KMS-11 (cell line): ENCODE measurements around the gene NCAPD2.

Experiments used
- H2AFZ ChIP-seq: fragments of 200-600 bp; sonication (generic); 2 replicates; pipeline ENCODE4 v1.6.1; 2016; ENCODE audit warnings: antibody characterized with exemption, mixed run types, low read depth
- H3K27ac ChIP-seq: fragments of 200-600 bp; sonication (generic); 2 replicates; pipeline ENCODE4 v1.6.1; 2016; ENCODE audit warnings: mild to moderate bottlenecking, mixed run types
- H3K27me3 ChIP-seq: fragments of 200-600 bp; sonication (generic); 2 replicates; pipeline ENCODE4 v1.6.1; 2017; ENCODE audit warnings: mild to moderate bottlenecking, low read depth, mixed run types, moderate library complexity; ENCODE audit not compliant: insufficient read depth
- H3K36me3 ChIP-seq: fragments of 200-600 bp; sonication (generic); 2 replicates; pipeline ENCODE4 v1.6.1; 2017; ENCODE audit warnings: mild to moderate bottlenecking, mixed run types; ENCODE audit not compliant: insufficient read depth
- H3K4me1 ChIP-seq: fragments of 200-600 bp; sonication (generic); 2 replicates; pipeline ENCODE4 v1.6.1; 2016; ENCODE audit warnings: mild to moderate bottlenecking, low read depth, mixed run types; ENCODE audit not compliant: poor library complexity, severe bottlenecking
- H3K4me2 ChIP-seq: fragments of 200-600 bp; sonication (generic); 2 replicates; pipeline ENCODE4 v1.7.0; 2016; ENCODE audit warnings: mild to moderate bottlenecking, mixed run types
- H3K4me3 ChIP-seq: fragments of 200-600 bp; sonication (generic); IDR thresholded peaks from 2 replicates; pipeline ENCODE4 v1.6.1; 2017; ENCODE audit warnings: low read depth, low read length, mixed read lengths; ENCODE audit not compliant: insufficient read depth
- H3K79me2 ChIP-seq: fragments of 200-600 bp; sonication (generic); 2 replicates; pipeline ENCODE4 v1.6.1; 2016; ENCODE audit warnings: low read depth, mixed run types; ENCODE audit not compliant: insufficient read depth
- H3K9ac ChIP-seq: fragments of 200-600 bp; sonication (generic); 2 replicates; pipeline ENCODE4 v1.6.1; 2016; ENCODE audit warnings: mild to moderate bottlenecking, mixed run types
- H4K20me1 ChIP-seq: fragments of 200-600 bp; sonication (generic); 2 replicates; pipeline ENCODE4 v1.6.1; 2016; ENCODE audit warnings: mild to moderate bottlenecking, mixed run types; ENCODE audit not compliant: insufficient read depth
- CTCF ChIP-seq: fragments of 200-600 bp; sonication (generic); conservative IDR thresholded peaks from 2 replicates; pipeline ENCODE4 v1.6.1; 2017; ENCODE audit warnings: low read depth, mild to moderate bottlenecking, antibody characterized with exemption, low read length, moderate library complexity, mixed read lengths

The NCAPD2 gene

GRCh38 chr12:6450869-6451347, 43.0 kb upstream of the NCAPD2 start:
- Histone ChIP-seq H3K27ac (peak overlapping the region; percentile 92), H3K4me1 (peaks cover 46% of the 10 kb centered on the region), H3K9ac (peak overlapping the region; percentile 97), H3K79me2 (peaks cover 12% of the 10 kb centered on the region; the same call in 1 of the 2 replicates), H3K4me3 (no peak overlapping the region), H2AFZ (peak overlapping the region; percentile 48), H3K4me2 (peak overlapping the region; percentile 55), H3K27me3 (no peaks in the 10 kb centered on the region), H3K36me3 (no peaks in the 10 kb centered on the region), H4K20me1 (no peaks in the 10 kb centered on the region)
- TF ChIP-seq CTCF, result no peak

- no peaks in the 10 kb centered on the region for H3K36me3 ChIP-seq
- H3K9ac ChIP-seq, result peak within 1 kb of the TSS; percentile 97
- H3K4me1 ChIP-seq, result peaks cover 39% of the 10 kb centered on the region
- H3K27ac ChIP-seq, result peak within 1 kb of the TSS; percentile 92
- peak within 1 kb of the TSS; percentile 55 for H3K4me2 ChIP-seq
- peaks cover 12% of the 10 kb centered on the region; the same call in 1 of the 2 replicates for H3K79me2 ChIP-seq
- peak within 1 kb of the TSS; percentile 48 for H2AFZ ChIP-seq
- H4K20me1 ChIP-seq, result no peaks in the 10 kb centered on the region
- no peak for TF ChIP-seq CTCF
- no peaks in the 10 kb centered on the region for H3K27me3 ChIP-seq
- no peak within 1 kb of the TSS for H3K4me3 ChIP-seq
These were observed 42.3 kb upstream of the NCAPD2 start, which contains the start of gene TAPBPL for GRCh38 chr12:6451348-6452244. Gene TAPBPL, plus strand, starts transcription at chr12:6452042. Its CDS starts 207 bp downstream, at chr12:6452249.

GRCh38 chr12:6452245-6452943, 41.5 kb upstream of the NCAPD2 start:
- Histone ChIP-seq H3K79me2 (peaks cover 12% of the 10 kb centered on the region; the same call in 1 of the 2 replicates), H2AFZ (peak overlapping the region; percentile 48), H3K36me3 (no peaks in the 10 kb centered on the region), H3K4me1 (peaks cover 31% of the 10 kb centered on the region), H3K9ac (peak overlapping the region; percentile 97), H3K4me2 (peak overlapping the region; percentile 55), H4K20me1 (no peaks in the 10 kb centered on the region), H3K4me3 (no peak overlapping the region), H3K27me3 (no peaks in the 10 kb centered on the region), H3K27ac (peak overlapping the region; percentile 92)
- no peak for TF ChIP-seq CTCF

GRCh38 chr12:6452944-6453630, 40.8 kb upstream of the NCAPD2 start:
- H4K20me1 ChIP-seq, result no peaks in the 10 kb centered on the region
- H3K9ac ChIP-seq, result peak overlapping the region; percentile 97
- H2AFZ ChIP-seq, result no peak overlapping the region; the same call in 1 of the 2 replicates
- H3K4me1 ChIP-seq, result peaks cover 24% of the 10 kb centered on the region
- H3K27ac ChIP-seq, result peak overlapping the region; percentile 92
- H3K79me2 ChIP-seq, result peaks cover 12% of the 10 kb centered on the region; the same call in 1 of the 2 replicates
- H3K27me3 ChIP-seq, result no peaks in the 10 kb centered on the region
- no peak for TF ChIP-seq CTCF
- H3K36me3 ChIP-seq, result no peaks in the 10 kb centered on the region
- H3K4me2 ChIP-seq, result peak overlapping the region; percentile 55
- H3K4me3 ChIP-seq, result no peak overlapping the region
